HG02588 (cell line): ENCODE results near the gene WASL.
"Not testable (repeated sequence)": the region's sequence is repeated elsewhere in the genome, so short reads cannot be mapped to it uniquely, and the experiment has no call there.

ENCODE experiments used
- ATAC-seq: cut with Tn5 transposase; IDR thresholded peaks from one replicate; pipeline ENCODE4 v1.9.1; 2021; ENCODE audit warnings: mild to moderate bottlenecking, moderate library complexity; ENCODE audit not compliant: unreplicated experiment

The WASL gene

GRCh38 chr7:123735539-123735938 lies 13.3 kb downstream of the WASL start:
- ATAC-seq, result no peak

GRCh38 chr7:123734498-123734897 lies 14.3 kb downstream of the WASL start:
- no peak for ATAC-seq

GRCh38 chr7:123732413-123733091 lies 16.3 kb downstream of the WASL start:
- ATAC-seq, result no peak

DNA sequence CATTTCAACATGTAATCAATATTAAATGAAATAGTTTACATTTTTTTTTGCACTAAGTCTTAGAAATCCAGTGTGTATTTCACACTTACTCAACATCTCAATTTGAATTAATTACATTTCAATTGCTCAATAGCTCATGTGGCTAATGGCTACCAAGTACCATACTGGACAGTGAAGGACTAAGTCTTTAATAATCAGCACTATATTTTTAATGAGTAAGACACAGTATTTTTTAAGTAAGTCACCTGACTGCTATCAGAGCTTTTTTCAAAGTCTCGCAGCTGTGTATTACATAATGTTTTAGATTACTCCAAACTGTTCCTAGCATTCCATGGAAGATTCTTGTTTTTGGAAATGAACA lies 19.6 kb downstream of the WASL start:
- no peak for ATAC-seq

DNA sequence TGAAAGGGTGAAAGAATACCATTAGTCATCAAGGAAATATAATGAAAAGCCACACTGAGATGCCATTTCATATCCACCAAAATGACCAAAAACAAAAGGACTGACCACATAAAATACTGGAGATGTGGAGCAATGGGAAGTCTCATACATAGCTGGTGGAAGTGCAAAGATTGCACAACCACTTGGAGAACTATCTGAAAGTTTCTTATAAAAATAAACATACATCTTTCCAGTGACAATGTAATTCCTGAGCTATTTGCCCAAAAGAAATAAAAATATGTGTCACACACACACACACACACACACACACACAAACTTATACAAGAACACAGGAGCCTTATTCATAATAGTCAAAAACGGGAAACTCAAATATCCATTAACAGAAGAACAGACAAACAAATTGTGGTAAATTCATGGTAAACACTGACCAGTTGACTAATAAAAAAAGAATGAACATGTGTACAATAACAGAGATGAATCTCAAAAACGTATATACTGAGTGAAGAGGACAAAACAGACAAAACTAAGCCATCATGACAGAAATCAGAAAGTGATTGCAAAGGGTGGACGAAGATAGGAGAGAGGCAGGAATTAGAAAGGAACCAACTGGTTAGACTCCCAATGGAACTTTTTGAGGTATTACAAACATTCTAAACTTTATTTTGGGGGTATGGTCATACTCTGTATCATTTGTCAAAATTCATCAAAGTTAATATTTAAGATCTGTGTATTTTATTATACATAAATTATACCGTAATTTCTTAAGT lies 21.5 kb downstream of the WASL start:
- ATAC-seq, result no peak

DNA sequence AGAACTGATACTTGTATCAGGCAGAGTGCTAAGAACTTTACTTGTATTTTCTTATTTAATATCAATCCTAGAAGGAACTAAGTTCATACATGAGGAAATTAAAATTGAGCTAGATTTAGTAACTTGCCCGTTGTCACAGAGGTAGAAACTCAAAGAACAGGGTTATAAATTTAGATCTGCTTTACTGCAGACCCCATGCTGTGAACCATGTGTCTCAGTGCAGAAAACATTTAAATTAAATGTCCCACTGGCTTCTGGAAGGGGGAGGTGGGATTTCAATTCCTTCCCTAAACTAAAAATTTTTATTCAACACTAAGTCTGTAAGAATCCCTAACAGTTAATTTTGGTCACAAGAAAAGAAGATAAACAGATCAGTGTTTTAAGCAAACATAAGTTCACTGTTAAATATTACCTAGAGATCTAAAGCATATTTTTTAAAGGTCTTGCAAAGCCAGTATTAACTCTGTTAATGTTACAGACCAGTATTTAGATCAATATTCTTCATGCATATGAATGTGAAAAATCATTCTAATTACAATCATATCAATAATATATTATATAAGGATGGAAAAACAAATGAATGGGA lies 23.1 kb downstream of the WASL start:
- no peak for ATAC-seq

DNA sequence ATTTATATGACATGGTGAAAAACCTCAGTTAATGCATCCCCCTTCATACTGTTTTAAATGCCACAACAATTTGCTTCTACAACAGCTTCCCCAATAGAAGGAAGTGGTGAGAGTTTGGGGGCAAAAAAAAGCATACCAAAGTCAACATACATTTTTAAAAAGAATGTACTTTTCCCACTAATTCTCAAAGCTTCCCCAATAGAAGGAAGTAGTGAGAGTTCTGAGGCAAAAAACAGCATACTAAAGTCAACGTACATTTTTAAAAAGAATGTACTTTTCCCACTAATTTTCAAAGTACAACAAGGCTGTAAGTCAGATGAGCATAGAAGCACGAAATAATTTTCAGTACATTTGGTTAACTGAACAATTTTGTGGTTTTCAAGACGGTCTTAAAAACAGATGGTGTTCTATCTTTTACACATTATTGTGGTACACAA lies 24.0 kb downstream of the WASL start:
- ATAC-seq, result no peak

DNA sequence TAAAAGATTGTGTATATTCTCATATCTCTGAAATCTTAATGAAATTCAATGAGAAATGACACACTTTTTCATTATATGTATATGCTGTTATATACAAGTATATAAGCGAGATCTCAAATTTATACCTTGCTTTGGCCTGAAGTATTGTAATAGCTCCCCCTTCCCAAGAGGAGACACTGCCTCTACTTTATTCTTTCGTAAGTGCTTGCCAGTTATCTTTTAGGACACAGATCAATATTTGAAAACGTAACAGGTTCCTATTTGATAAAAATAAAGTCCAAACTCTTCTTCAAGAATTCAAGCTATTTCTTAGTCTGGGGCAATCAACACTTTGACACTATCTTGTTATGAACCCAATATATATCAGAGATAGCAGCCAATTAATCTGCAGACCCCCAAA lies 24.9 kb downstream of the WASL start:
- no peak for ATAC-seq

- not testable (repeated sequence) for ATAC-seq
Measured at GRCh38 chr7:123720527-123720926, 28.3 kb downstream of the WASL start.

DNA sequence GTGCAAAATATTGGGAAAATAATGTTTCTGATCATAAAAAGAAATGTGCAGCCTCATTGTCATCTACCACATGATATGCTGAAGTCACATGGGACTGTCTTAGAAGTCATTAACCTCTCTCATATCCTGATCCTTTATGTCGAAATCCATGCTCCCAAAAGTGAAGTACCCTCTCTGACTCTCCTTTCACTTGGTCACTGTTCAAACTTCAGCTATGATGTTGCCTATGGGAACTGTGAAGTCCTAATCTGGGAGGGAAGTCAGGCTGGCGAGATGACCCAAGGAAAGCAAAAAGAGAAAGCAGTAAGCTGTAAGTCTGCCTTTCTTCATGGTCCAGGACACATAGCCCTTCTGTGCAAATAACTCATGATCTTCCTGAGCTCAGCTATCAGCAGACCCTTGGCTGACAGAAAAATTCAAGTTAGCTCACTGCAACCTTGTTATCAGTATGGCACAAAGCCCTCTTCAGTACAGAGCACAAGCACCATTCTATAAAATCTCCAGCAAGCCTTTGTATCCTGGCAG lies 29.5 kb downstream of the WASL start:
- no peak for ATAC-seq

DNA sequence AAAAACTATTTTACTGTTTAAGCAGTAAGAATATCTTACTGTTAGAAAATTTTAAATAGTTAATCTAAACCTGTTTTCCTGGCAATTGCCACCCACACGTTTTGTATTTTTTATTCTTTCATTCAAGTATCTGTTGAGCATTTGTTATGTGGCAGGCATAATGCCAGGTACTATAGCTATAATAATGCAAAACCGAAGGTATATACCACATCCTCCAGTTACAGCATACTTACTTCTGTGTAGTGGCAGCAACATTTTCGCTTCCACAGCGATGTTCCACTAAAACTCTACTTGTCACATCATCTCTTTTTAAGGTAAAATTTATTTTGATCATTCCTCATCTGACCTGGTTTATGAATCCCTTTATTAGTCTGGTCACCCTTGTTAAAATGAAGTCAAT lies 30.0 kb downstream of the WASL start:
- no peak for ATAC-seq

GRCh38 chr7:123717689-123718088 lies 31.1 kb downstream of the WASL start:
- ATAC-seq, result no peak

DNA sequence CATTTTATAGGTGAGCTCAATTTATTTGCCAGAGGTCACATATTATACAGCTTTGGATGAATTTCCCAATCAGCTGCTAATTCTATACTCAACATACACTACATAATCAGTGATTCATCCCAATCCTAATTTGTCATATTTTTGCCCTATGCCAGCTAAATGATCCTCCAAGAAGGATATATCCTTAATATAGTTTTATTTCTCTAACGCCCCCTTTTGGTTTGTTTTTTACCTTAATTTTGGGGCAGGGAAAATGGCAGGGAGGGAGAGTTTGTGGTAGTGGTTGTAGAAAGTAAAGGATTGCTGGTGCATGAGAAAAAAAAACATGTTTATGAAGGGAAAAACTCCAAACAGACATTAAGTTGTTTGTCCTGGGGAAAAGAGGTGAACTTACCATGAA lies 31.9 kb downstream of the WASL start:
- ATAC-seq, result no peak

- ATAC-seq, result no peak
Measured at GRCh38 chr7:123715799-123716198, 33.0 kb downstream of the WASL start.

GRCh38 chr7:123715198-123715597 lies 33.6 kb downstream of the WASL start:
- ATAC-seq, result no peak

DNA sequence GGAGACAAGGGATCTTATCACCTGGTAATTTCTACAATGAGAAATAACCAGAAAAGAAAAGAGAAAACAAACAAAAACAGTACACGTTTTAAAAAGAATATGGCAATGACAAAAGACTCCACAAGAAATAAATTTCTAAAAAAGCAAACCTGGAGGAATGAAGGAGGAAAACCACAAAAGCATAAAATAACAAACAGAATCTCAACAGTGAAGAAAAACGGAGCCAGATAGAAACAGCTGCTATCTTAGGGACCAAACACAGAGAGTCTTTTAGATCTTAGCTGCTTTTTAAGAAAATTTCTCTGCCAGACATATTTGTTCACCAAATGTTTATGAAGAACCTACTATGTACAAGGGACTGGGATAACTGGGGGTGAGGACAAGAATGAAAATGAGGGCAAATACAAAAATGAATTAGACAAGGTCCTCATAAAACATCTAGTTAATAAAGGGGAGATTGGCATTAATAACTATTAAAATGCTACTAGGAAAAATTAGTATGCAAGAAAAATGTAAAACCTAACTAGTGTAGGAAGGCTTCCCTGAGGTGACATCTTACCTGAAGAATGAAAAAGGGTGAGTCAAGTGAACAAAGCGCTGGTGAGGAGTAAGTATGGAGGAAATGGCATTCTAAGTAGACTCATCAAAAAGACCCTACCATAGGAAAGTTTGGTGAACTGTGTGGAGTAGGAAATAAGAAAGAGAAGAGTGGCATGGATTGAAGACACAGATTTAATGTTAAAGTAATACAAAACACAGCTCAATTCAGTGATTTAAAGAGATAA lies 34.3 kb downstream of the WASL start:
- ATAC-seq, result no peak

DNA sequence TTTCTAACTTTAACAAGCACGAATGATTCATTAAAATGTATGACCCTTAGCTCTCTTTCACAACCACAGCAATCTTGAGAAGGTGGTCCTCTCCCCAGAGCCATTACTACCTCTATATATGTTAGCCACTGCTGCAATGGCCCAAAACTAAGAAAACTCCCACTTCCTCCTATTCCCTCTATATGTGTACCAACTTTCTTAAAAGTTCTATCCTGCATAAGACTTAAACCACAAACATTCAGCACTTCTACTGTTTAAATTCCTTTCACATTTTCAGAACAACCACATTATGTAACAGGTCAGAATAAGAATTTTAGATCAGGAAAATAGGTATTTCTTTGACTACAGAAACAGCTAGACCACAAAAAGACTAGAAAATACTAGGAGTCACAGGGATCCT lies 36.2 kb downstream of the WASL start:
- ATAC-seq, result no peak

DNA sequence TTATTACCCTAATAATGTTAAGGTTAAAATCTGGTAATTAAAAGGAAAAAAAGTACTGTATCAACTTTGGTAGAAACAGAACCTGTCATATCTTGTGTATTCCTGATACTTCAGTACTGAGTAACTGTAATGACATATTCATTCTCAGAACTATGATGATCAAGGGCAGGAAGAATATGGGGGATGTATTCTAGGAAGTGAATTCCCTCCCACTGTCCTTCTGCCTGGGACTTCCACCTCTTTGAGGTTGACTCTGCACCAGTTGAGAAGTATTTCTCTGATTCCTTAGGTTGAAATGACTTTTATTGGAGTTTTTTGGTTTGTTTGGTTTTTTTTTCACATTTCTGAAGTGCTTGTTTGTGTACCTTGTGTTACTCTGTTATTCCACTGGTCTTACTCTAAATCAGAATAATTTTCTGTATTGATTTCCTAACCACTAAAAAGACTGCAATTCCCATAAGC lies 36.9 kb downstream of the WASL start:
- ATAC-seq, result no peak

- no peak for ATAC-seq
Measured at GRCh38 chr7:123710683-123711082, 38.1 kb downstream of the WASL start.

- ATAC-seq, result no peak
Measured at GRCh38 chr7:123709525-123709924, 39.3 kb downstream of the WASL start.
